ENCODE data around the gene LYRM1. TPM values are rescaled to one million over a fixed set of nuclear protein-coding genes. Genes with fewer than 3 reads are reported as not detected.
"Not testable (repeated sequence)": the region's sequence is repeated elsewhere in the genome, so short reads cannot be mapped to it uniquely, and the experiment has no call there.

The LYRM1 gene
- total RNA-seq, 3 donors from 2014 or later: 16.4 to 25.2 (median 17.3) TPM

- no peaks in the 10 kb centered on the region for H3K9me3 ChIP-seq
- no peaks in the 10 kb centered on the region for H3K36me3 ChIP-seq (ENCODE audit: low read depth)
- DNase-seq: no peak
- no peak for TF ChIP-seq CTCF (IDR thresholded peaks at IDR 0.05)
- ATAC-seq: no peak
- H3K4me1 ChIP-seq (ENCODE audit: low read depth): peaks cover 4% of the 10 kb centered on the region
- intact Hi-C loops (cut with DNase I, micrococcal nuclease): no loop called here
- no peak overlapping the region for H3K4me3 ChIP-seq
These were observed 45.6 kb upstream of the LYRM1 start for GRCh38 chr16:20854963-20855362.

GRCh38 chr16:20857281-20857680 lies 43.3 kb upstream of the LYRM1 start:
- ATAC-seq (no peak), DNase-seq (no peak)
- Histone ChIP-seq H3K36me3 (ENCODE audit: low read depth) (no peaks in the 10 kb centered on the region), H3K4me3 (no peak overlapping the region), H3K4me1 (ENCODE audit: low read depth) (no peaks in the 10 kb centered on the region), H3K9me3 (no peaks in the 10 kb centered on the region)
- no peak for TF ChIP-seq CTCF (IDR thresholded peaks at IDR 0.05)
- intact Hi-C loops (cut with DNase I, micrococcal nuclease): no loop called here

GRCh38 chr16:20859229-20859628 lies 41.3 kb upstream of the LYRM1 start:
- ATAC-seq: no peak
- no peak overlapping the region for H3K4me3 ChIP-seq
- H3K36me3 ChIP-seq (ENCODE audit: low read depth): no peaks in the 10 kb centered on the region
- H3K9me3 ChIP-seq: no peaks in the 10 kb centered on the region
- intact Hi-C loops (cut with DNase I, micrococcal nuclease): no loop called here
- no peak for TF ChIP-seq CTCF (IDR thresholded peaks at IDR 0.05)
- no peaks in the 10 kb centered on the region for H3K4me1 ChIP-seq (ENCODE audit: low read depth)
- DNase-seq: no peak

GRCh38 chr16:20859699-20860098 lies 40.9 kb upstream of the LYRM1 start:
- Histone ChIP-seq H3K9me3 (no peaks in the 10 kb centered on the region), H3K4me1 (ENCODE audit: low read depth) (no peaks in the 10 kb centered on the region), H3K36me3 (ENCODE audit: low read depth) (no peaks in the 10 kb centered on the region), H3K4me3 (no peak overlapping the region)
- no peak for DNase-seq
- no peak for TF ChIP-seq CTCF (IDR thresholded peaks at IDR 0.05)
- ATAC-seq: no peak
- intact Hi-C loops (cut with DNase I, micrococcal nuclease): no loop called here

GRCh38 chr16:20860361-20860760 lies 40.2 kb upstream of the LYRM1 start:
- ATAC-seq (no peak), DNase-seq (no peak)
- no peaks in the 10 kb centered on the region for H3K36me3 ChIP-seq (ENCODE audit: low read depth)
- H3K4me3 ChIP-seq: no peak overlapping the region
- intact Hi-C loops (cut with DNase I, micrococcal nuclease): no loop called here
- TF ChIP-seq CTCF (IDR thresholded peaks at IDR 0.05): no peak
- no peaks in the 10 kb centered on the region for H3K4me1 ChIP-seq (ENCODE audit: low read depth)
- no peaks in the 10 kb centered on the region for H3K9me3 ChIP-seq

- H3K4me1 ChIP-seq (ENCODE audit: low read depth); intact Hi-C loops (cut with DNase I, micrococcal nuclease); ATAC-seq; H3K9me3 ChIP-seq; DNase-seq; H3K4me3 ChIP-seq; H3K36me3 ChIP-seq (ENCODE audit: low read depth): not testable (repeated sequence)
These were observed 39.6 kb upstream of the LYRM1 start for GRCh38 chr16:20860995-20861394.
